Prostate gland (tissue), 2 donors: Measurements from ENCODE around the gene C2CD3. TPM values are rescaled to one million over a fixed set of nuclear protein-coding genes. Genes with fewer than 3 reads are reported as not detected.
A peak's percentile ranks its signal among the peaks of the same experiment; 100 is the strongest.

Experiments used
- DNase-seq: peaks from one replicate; pipeline ENCODE4 v3.0.0-alpha.2; 2019; ENCODE audit warnings: low spot score
- H3K27ac ChIP-seq, 2 donors: fragments of 200-600 bp; sonication (generic); 2 replicates each; pipeline ENCODE4 v1.5.1; 2017 to 2019
- H3K27me3 ChIP-seq: fragments of 200-600 bp; sonication (generic); replicated peaks from 2 replicates; pipeline ENCODE4 v1.5.1; 2019; ENCODE audit not compliant: insufficient read depth
- H3K36me3 ChIP-seq, 2 donors: fragments of 200-600 bp; sonication (generic); 1 replicate in 1 of 2; 2 replicates in 1 of 2; pipeline versions ENCODE4 v1.5.1 to v1.8.1; 2017 to 2019
- H3K4me1 ChIP-seq: fragments of 200-600 bp; sonication (generic); replicated peaks from 2 replicates; pipeline ENCODE4 v1.5.1; 2019
- H3K4me3 ChIP-seq, 2 donors: fragments of 200-600 bp; sonication (generic); 2 replicates each; pipeline ENCODE4 v1.5.1; 2017 to 2019
- H3K9me3 ChIP-seq: fragments of 200-600 bp; sonication (generic); 2 replicates; pipeline ENCODE4 v1.5.1; 2017
- POLR2A ChIP-seq: fragments of 450-650 bp; IDR thresholded peaks from one replicate; pipeline ENCODE4 v1.6.1; 2016; ENCODE audit warnings: antibody characterized with exemption, mild to moderate bottlenecking
- POLR2AphosphoS5 ChIP-seq: sonication (generic); formaldehyde crosslinking; IDR thresholded peaks from one replicate; pipeline ENCODE4 v1.6.1; 2017; ENCODE audit warnings: antibody characterized with exemption
- WGBS: methylation state at CpG from one replicate; pipeline ENCODE4 v1.1.5; 2018; 5-methylcytosine and 5-hydroxymethylcytosine counted together
- intact Hi-C: fragments of 100-400 bp; cut with DNase I; formaldehyde crosslinking; loops from one replicate; pipeline ENCODE4 v1.14.2; 2022
- total RNA-seq, 2 donors: library from RNA; depleted of rRNA; stranded (reverse); fragments of >200 nt; gene quantifications; one replicate each; pipeline ENCODE4 v1.1.0, GENCODE V29; 2016
- TF ChIP-seq, protein P1 (sequence below), 4 experiments: fragments of 200-600 bp in 2 of 4; fragments of 450-650 bp in 2 of 4; sonication (generic) in 2 of 4; IDR thresholded peaks; 1 replicate in 3 of 4; 2 replicates in 1 of 4; pipeline ENCODE4 v1.5.1; 2016 to 2019; ENCODE audit warnings: antibody characterized with exemption in 4 of 4, mild to moderate bottlenecking in 2 of 4, moderate library complexity in 2 of 4

The C2CD3 gene
- total RNA-seq, 2 donors from 2014 or later = 38.7 to 49.6 TPM

DNA sequence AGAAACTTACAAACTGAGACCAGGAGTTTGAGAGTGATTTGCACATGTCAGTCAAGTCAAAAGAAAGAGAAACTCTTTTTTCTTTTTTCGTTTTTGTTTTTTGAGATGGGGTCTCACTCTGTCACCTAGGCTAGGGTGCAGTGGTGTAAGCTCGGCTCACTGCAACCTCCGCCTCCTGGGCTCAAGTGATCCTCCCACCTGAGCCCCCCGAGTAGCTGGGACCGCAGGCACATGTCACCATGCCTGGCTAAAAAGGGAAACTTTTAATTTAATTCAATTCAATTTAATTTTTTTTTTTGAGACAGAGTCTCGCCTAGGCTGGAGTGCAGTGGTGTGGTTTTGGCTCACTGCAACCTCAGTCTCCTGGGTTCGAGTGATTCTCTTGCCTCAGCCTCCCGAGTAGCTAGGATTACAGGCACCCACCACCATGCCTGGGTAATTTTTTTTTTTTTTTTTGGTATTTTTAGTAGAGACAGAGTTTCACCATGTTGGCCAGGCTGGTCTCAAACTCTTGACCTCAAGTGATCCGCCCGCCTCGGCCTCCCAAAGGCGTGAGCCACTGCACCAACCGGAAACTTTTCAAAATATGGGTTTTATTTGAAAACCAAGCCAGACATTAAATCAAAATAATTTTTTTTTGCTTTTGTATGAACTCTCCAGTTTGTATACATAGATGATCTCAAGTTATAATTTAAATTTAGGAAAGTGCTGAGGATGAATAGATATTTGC lies 171.8 kb downstream of the C2CD3 start:
- WGBS = 94% methylated on average over 13 of the region's 13 CpGs
- no peak overlapping the region for H3K27ac ChIP-seq
- no peaks in the 10 kb centered on the region for H3K9me3 ChIP-seq
- DNase-seq = no peak
- no peaks in the 10 kb centered on the region for H3K36me3 ChIP-seq
- intact Hi-C loops = no loop called here
- no peak overlapping the region for H3K4me3 ChIP-seq
- H3K27me3 ChIP-seq = no peaks in the 10 kb centered on the region
- H3K4me1 ChIP-seq = no peaks in the 10 kb centered on the region
- TF ChIP-seq POLR2AphosphoS5 (no peak), POLR2A (no peak)
- TF ChIP-seq, protein P1, sequence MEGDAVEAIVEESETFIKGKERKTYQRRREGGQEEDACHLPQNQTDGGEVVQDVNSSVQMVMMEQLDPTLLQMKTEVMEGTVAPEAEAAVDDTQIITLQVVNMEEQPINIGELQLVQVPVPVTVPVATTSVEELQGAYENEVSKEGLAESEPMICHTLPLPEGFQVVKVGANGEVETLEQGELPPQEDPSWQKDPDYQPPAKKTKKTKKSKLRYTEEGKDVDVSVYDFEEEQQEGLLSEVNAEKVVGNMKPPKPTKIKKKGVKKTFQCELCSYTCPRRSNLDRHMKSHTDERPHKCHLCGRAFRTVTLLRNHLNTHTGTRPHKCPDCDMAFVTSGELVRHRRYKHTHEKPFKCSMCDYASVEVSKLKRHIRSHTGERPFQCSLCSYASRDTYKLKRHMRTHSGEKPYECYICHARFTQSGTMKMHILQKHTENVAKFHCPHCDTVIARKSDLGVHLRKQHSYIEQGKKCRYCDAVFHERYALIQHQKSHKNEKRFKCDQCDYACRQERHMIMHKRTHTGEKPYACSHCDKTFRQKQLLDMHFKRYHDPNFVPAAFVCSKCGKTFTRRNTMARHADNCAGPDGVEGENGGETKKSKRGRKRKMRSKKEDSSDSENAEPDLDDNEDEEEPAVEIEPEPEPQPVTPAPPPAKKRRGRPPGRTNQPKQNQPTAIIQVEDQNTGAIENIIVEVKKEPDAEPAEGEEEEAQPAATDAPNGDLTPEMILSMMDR (IDR thresholded peaks at IDR 0.05) = no peak

DNA sequence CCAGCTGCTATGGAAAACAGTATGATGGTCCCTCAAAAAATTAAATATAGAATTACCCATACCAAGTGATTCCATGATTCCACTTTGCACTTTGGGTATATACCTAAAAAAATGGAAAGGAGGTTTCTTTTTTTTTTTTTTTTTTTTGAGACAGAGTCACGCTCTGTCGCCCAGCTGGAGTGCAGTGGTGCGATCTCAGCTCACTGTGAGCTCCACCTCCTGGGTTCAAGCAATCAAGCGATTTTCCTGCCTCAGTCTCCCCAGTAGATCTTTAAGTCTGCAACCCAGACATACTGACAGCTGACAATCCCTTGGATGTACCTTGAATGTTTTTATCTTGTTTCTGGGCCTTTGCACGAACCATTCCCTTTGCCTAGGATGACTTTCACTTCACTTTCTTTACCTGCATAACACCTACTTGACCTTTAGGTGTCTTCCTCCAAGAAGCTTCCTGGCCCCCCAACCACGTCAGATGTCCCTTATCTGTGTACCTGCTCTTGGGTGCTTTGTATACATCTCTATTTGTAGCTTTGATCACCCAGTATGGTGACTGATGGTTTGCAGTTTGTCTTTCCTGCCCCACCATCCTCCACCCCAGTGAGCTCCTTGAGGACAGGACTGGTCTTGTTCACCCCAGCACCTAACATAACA lies 173.6 kb downstream of the C2CD3 start:
- Histone ChIP-seq H3K9me3 (no peaks in the 10 kb centered on the region), H3K4me1 (no peaks in the 10 kb centered on the region), H3K36me3 (no peaks in the 10 kb centered on the region), H3K27me3 (no peaks in the 10 kb centered on the region), H3K4me3 (no peak overlapping the region), H3K27ac (no peak overlapping the region)
- no peak for DNase-seq
- WGBS = 86% methylated on average over 6 of the region's 6 CpGs
- intact Hi-C loops = no loop called here
- TF ChIP-seq POLR2AphosphoS5 (no peak), POLR2A (no peak)
- TF ChIP-seq, protein P1 (IDR thresholded peaks at IDR 0.05) = no peak

DNA sequence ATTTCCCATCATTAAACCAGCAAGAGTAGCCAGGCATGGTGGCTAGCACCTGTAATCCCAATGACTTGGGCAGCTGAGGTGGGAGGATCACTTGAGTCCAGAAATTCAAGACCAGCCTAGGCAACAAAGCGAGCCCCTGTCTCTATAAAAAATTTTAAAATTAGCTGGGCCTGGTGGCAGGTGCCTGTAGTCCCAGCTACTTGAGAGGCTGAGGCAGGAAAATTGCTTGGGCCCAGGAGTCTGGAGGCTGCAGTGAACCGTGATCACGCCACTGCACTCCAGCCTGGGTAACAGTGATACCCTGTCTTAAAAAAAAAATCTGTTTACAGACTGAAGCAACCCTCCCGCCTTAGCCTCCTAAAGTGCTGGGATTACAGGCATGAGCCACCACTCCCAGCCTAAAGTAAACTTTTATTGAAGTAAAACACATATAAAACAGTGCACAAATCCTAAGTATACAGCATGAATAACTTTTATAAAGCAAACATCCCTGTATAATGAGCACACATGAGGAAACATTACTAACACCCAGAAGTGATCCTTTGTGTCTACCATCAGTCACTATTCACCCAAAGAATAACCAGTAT lies 174.5 kb downstream of the C2CD3 start:
- H3K4me1 ChIP-seq = no peaks in the 10 kb centered on the region
- no peaks in the 10 kb centered on the region for H3K9me3 ChIP-seq
- DNase-seq = peak; percentile 50
- no peaks in the 10 kb centered on the region for H3K27me3 ChIP-seq
- no peaks in the 10 kb centered on the region for H3K36me3 ChIP-seq
- WGBS = 57% methylated on average over 4 of the region's 4 CpGs
- intact Hi-C loops = no loop called here
- H3K4me3 ChIP-seq = no peak overlapping the region
- no peak overlapping the region for H3K27ac ChIP-seq
- TF ChIP-seq POLR2A (no peak), POLR2AphosphoS5 (peak; percentile 83)
- TF ChIP-seq, protein P1 (IDR thresholded peaks at IDR 0.05) = no peak

DNA sequence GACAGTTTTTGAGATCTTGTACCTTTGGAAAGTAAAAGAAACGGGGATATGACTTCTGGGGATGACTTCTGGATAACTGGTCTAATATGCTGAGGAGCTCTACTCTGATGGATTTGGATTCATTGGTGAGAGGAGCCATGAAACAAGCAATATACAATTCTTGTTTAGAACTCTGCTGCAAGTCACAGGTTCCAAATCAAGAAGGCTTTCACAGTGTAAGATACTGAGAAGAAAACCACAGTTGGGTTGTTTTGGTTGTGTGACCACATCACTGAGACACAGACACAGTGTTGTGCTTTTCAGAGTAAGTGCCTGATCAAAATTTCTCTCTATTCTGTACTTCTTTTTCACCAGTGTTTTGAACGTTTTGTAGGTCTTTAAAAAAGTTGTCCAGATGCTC lies 175.1 kb downstream of the C2CD3 start:
- Histone ChIP-seq H3K27ac (no peak overlapping the region), H3K36me3 (no peaks in the 10 kb centered on the region), H3K4me1 (no peaks in the 10 kb centered on the region), H3K9me3 (no peaks in the 10 kb centered on the region), H3K4me3 (no peak overlapping the region), H3K27me3 (no peaks in the 10 kb centered on the region)
- WGBS = 80% methylated on average over 2 of the region's 2 CpGs
- intact Hi-C loops = no loop called here
- no peak for DNase-seq
- TF ChIP-seq POLR2A (no peak), POLR2AphosphoS5 (no peak)
- TF ChIP-seq, protein P1 (IDR thresholded peaks at IDR 0.05) = no peak
